Measurements from ENCODE around the gene ANKRD35.

- TF ChIP-seq, protein P1, sequence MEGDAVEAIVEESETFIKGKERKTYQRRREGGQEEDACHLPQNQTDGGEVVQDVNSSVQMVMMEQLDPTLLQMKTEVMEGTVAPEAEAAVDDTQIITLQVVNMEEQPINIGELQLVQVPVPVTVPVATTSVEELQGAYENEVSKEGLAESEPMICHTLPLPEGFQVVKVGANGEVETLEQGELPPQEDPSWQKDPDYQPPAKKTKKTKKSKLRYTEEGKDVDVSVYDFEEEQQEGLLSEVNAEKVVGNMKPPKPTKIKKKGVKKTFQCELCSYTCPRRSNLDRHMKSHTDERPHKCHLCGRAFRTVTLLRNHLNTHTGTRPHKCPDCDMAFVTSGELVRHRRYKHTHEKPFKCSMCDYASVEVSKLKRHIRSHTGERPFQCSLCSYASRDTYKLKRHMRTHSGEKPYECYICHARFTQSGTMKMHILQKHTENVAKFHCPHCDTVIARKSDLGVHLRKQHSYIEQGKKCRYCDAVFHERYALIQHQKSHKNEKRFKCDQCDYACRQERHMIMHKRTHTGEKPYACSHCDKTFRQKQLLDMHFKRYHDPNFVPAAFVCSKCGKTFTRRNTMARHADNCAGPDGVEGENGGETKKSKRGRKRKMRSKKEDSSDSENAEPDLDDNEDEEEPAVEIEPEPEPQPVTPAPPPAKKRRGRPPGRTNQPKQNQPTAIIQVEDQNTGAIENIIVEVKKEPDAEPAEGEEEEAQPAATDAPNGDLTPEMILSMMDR (conservative IDR thresholded peaks at IDR 0.05 in 1 of 2, IDR thresholded peaks at IDR 0.05 in 1 of 2; ENCODE audit: extremely low read depth in 1 of 2, insufficient read depth in 1 of 2, low read depth in 1 of 2, low read length in 2 of 2), result no peak
- no peak for TF ChIP-seq EZH2 (IDR thresholded peaks at IDR 0.05; ENCODE audit: borderline replicate concordance, low read length)
Measured at GRCh38 chr1:145917595-145917994, 31.9 kb upstream of the ANKRD35 start.

All from mammary epithelial cell (primary cell).